Uterus (tissue), 2 donors: ENCODE data around the gene ZDHHC14.

ENCODE experiments used
- POLR2A ChIP-seq, 2 donors: fragments of 450-650 bp; IDR thresholded peaks; one replicate each; pipeline ENCODE4 v1.6.1; 2016; ENCODE audit warnings: antibody characterized with exemption in 2 of 2, mild to moderate bottlenecking in 1 of 2, moderate library complexity in 1 of 2
- TF ChIP-seq, protein P1 (sequence below), 4 experiments: fragments of 200-600 bp in 2 of 4; fragments of 450-650 bp in 2 of 4; sonication (generic) in 2 of 4; IDR thresholded peaks; one replicate each; pipeline ENCODE4 v1.5.1; 2016 to 2019; ENCODE audit warnings: antibody characterized with exemption in 4 of 4, mild to moderate bottlenecking in 2 of 4, moderate library complexity in 1 of 4

DNA sequence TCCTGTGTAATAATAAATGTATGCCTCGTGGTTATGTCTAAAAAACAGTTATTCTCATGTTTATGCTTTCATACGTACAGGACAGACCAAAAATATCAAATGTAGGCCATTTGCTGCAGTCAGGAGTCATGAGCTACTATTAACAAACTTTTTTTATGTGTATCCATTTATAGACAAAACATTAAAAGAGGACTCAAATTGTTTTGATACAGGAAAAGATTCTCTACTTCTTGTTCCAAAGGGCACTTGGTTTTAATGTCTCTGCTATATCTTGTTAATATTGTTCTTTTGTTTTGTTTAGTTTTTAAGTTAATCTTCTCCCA, 155.2 kb downstream of the ZDHHC14 start:
- TF ChIP-seq, protein P1, sequence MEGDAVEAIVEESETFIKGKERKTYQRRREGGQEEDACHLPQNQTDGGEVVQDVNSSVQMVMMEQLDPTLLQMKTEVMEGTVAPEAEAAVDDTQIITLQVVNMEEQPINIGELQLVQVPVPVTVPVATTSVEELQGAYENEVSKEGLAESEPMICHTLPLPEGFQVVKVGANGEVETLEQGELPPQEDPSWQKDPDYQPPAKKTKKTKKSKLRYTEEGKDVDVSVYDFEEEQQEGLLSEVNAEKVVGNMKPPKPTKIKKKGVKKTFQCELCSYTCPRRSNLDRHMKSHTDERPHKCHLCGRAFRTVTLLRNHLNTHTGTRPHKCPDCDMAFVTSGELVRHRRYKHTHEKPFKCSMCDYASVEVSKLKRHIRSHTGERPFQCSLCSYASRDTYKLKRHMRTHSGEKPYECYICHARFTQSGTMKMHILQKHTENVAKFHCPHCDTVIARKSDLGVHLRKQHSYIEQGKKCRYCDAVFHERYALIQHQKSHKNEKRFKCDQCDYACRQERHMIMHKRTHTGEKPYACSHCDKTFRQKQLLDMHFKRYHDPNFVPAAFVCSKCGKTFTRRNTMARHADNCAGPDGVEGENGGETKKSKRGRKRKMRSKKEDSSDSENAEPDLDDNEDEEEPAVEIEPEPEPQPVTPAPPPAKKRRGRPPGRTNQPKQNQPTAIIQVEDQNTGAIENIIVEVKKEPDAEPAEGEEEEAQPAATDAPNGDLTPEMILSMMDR (IDR thresholded peaks at IDR 0.05): no peak
- TF ChIP-seq POLR2A (IDR thresholded peaks at IDR 0.05): no peak
